Right forelimb (tissue), 1 donor: ENCODE results near the gene RASAL2.
"Not testable (repeated sequence)": the region's sequence is repeated elsewhere in the genome, so short reads cannot be mapped to it uniquely, and the experiment has no call there.

Experiments
- DNase-seq: peaks from one replicate; pipeline ENCODE4 v3.0.0-alpha.2; 2018

Gene RASAL2

DNA sequence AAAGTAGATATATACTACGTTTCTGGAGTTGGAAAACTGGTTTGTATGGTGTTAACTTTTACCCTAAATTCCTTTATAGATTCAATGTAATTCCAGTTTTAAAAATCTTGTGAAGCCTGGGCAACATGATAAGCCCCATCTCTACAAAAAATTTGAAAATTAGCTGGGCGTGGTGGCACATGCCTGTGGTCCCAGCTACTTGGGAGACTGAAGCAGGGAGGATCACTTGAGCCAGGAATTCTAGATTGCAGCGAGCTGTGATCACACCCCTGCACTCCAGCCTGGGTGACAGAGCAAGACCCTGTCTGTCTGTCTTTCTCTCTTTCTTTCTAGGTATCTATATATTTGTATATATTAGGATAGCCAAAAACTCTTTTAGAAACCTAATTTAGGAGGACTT, 260.9 kb downstream of the RASAL2 start:
- no peak for DNase-seq

DNA sequence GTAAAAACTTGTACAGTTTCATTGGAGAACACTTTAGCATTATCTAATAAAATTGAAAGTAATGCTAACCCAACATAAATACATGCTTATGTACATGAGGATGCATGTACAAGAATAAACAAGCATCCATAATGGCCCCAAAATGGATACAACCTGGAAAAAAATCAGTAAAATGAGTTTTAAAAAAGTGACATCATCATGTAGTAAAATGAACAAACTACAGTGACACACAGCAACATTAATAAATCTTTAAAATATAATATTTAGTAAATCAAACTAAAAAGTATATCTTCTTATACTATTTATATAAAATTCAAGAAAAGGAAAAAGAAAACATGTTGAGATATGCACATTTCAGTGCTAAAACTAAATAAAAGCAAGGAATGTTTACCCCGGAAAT, 262.4 kb downstream of the RASAL2 start:
- DNase-seq = no peak

DNA sequence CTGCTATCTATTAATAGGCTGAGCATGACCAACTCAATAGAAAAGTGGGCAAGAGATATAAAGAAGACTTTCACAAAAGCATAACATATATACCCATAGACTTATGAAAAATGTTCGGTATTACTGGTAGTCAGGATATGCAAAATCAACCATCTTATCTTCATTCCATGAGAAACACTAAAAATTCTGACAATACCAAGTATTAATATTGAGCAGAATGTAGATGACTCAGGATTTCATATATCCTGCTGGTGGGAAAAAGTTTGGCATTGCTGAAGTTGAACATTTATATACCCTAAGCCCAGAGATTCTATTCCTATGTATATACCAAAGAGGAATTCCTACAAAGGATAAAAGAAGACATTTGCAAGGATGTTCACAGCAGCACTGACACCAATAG, 264.6 kb downstream of the RASAL2 start:
- DNase-seq = no peak

DNA sequence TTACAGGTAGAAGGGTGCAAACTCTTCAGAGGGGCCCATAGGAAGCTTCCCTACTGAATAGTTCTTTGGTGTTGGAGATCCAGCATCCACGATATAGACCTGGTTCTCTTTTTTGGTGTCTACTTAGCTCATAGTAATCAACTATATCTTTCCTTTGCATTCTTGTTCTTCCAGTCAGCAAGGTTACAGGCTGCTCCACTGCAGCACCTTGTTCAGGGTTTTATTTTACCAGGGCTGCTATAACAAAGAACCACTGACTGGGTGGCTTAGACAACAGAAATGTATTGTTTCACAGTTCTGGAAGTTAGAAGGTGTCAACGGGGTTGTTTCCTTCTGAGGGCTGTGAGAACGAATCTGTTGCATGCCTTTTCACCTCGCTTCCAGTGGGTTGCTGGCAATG, 266.5 kb downstream of the RASAL2 start:
- DNase-seq = no peak

DNA sequence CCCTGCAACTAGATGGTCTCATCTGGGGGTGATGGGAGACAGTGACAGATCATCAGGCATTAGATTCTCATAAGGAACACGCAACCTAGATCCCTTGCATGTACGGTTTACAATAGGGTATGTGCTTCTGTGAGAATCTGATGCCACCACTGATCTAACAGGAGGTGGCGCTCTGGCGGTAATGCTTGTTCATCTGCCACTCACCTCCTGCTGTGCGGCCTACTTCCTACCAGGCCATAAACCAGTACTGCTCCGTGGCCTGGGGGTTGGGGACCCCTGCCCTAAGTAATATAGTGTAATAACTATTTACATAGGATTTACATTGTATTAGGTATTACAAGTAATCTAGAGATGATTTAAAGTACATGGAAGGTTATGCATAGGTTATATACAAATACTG, 267.9 kb downstream of the RASAL2 start:
- no peak for DNase-seq

DNA sequence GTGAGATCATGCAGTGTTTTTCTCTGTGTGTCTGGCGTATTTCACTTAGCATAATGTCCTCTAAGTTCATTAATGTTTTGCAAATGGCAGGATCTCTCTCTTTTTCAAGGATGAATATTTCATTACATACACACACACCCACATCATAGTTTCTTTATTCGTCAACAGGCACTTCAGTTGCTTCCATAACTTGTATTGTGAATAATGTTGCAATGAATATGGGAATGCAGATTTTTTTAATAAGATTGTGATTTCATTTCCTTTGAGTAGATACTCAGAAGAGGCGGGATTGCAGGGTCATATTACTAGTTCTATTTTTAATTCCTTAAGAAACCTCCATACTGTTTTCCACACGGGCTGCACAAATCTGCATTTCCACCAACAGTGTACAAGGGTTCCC, 268.8 kb downstream of the RASAL2 start:
- DNase-seq = no peak

DNA sequence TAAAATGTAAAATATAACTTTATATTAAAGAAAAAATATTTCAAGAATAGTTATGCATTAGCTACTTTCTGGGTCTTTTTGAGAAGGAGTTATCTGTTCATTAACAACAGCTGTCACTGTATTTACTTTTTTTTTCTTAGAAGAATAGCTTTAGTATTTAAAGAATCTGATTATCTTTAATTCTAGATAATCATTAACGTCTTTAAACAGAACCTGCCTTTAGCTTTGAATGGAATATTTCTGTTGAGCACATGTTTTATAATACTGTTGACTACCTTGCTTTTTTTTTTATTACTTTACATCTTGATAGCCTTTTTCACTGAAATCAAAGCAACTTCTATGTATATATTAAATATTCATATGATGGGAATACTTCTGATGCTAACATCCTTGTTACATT, 270.9 kb downstream of the RASAL2 start:
- DNase-seq = no peak

DNA sequence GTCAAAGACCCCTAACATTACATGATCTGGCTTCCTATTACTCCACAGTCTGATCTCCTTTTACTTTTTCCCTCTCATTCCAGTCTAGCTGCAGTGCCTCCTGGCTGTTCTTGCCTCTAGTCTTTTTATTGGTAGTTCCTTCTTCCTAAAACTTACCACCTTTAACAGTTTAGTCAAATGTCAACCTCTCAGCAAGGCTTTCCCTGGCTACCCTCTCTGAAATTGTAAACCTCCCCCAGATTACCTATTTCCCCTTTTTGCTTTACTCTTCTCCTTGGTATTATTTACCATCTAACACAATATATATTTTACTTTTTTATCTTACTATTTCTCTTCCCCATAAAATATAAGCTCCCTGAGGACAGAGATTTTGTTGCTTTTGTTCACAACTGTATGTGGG, 273.2 kb downstream of the RASAL2 start:
- DNase-seq = no peak

DNA sequence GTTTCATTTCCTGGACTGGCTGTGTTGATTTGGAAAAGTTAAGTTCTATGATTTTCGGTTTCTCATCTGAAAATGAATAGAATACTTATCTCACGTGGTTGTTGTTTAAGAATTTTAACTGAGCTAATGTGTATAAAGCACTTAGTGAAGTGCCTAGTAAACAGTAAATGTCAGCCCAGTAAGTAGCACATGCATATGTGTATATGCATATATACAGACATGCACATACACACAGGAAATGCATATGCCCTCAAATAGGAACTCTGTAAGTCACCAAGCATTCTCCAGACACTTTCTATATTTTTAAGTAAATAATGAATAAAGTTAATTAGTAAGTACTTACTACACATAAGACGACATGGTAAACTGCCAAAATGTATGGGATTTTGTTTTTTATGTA, 274.3 kb downstream of the RASAL2 start:
- no peak for DNase-seq

DNA sequence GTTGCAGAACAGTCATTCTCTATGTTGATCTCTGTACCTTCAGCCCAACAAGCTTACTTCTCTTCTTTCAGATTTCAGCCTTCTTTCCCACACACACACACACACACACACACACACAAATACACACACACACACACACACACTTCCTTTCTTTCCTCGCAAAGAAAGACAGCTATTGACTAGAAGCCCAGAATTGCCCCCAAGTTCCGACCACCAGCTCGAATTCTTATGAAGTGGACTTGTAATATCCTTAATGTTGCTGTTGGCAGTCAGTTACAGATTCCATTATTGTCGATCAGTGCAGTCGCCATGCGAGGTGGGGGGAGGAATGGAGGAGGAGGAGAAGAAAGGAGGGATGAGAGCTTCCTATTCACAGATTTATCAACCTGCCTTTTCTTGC, 277.3 kb downstream of the RASAL2 start:
- DNase-seq = peak; percentile 69

DNA sequence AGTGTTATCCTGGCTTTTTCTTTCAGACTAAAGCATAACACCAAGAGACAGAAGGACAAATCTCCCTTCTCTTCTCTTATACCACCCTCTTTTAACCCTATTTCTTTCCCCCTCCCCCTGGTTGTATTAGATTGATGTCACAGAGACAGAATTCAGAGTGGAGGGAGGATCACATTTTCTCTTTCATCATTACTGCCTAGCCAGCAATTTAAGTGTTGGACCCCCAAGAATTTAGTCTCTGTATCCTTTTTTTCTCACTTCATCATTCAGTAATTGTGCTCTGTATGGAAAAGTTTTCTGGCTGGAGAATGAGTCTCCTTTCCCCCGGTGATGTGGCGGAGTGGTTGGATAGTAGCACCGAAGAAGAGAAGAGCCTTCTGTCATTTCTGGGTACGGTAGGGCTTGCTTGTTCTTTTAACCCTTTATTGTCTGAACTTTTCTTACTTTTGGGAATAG, 278.1 kb downstream of the RASAL2 start:
- peak; percentile 48 for DNase-seq

DNA sequence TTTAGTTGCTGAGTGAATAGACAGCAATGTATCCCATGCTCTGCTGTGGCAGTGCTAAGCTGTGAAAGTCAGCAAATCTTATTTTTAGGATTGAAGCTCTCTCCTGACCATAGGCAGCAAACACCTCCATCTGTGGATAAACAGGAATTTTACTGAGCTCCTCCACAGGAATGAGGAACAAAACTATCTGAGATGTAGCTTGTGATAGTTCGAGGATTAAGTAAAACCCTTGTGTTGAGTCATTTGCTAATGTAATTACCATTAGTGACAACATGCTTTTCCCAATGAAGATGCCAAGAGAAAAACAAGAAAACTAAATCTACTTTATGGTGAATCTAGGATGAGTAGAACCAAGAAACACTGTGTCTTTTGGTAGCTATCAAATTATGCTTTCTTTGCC, 280.1 kb downstream of the RASAL2 start:
- DNase-seq = no peak

DNA sequence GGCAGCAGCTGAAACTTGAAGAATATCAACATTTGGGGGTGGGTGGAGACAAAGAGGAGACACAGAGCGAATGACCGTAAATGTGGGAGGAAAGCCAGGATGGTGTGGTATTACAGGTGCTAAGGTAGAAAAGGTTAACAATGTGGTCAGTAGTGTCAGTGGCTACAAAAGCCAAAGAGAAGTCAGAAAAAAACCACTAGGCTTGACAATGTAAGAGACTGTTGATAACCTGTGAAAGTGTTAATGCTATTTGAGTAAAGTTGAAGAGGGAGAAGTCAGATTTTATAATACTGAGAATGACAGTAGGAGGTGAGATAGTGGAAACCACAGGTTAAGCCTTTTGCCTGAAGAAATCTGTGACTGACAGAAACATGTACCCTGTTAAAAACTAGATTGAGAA, 282.1 kb downstream of the RASAL2 start:
- no peak for DNase-seq

DNA sequence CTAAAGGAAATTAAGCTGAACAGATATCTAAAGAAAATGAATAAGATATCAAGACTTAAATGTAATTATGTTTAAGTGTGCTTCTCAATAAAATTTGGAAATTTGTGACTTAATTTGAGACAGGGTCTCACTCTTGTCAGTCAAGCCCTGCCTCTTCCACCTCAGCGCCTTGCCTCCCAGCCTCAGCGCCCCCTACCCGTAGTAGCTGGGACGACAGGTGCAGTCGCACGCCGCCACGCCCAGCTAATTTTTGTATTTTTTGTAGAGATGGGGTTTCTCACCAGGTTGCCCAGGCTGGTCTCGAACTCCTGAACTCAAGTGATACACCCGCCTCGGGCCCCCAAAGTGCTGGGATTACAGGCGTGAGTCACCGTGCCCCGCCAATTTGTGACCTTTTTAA, 285.9 kb downstream of the RASAL2 start:
- no peak for DNase-seq

DNA sequence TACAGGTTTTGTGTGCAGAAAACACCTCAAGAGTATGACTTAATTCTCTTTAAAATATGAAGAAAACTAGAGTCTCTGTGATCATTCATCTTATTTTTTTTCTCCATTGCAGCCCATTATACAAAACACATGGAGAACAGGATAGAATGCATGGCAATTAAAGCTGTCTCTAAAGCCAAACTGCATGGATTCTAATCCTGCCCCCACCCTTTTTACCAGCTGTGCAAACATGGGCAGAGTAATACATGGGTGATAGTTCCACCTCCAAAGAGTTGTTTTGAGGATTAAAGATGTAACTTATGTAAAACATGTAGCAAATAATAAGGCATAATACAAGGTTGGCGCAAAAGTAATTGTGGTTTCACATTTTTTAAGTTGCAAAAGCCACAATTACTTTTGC, 288.5 kb downstream of the RASAL2 start:
- DNase-seq = no peak

DNA sequence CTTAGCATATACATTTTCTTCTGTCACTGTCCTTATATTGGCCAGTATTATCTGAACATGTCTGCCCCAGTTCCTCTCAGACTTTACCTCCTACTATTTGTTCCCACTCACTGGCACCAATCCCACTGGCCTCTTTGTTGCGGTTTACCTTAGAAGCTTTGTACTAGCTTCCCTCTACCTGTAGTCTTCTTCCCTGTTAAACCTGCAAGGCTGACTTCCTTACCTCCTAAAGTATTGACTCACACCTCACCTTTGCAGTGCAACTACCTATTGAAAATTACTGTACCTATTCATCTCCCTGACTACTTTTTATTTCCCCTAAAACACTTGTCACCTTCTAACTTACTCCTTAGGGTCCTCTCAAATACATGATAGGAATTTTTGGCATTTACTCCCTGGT, 291.8 kb downstream of the RASAL2 start:
- no peak for DNase-seq

DNA sequence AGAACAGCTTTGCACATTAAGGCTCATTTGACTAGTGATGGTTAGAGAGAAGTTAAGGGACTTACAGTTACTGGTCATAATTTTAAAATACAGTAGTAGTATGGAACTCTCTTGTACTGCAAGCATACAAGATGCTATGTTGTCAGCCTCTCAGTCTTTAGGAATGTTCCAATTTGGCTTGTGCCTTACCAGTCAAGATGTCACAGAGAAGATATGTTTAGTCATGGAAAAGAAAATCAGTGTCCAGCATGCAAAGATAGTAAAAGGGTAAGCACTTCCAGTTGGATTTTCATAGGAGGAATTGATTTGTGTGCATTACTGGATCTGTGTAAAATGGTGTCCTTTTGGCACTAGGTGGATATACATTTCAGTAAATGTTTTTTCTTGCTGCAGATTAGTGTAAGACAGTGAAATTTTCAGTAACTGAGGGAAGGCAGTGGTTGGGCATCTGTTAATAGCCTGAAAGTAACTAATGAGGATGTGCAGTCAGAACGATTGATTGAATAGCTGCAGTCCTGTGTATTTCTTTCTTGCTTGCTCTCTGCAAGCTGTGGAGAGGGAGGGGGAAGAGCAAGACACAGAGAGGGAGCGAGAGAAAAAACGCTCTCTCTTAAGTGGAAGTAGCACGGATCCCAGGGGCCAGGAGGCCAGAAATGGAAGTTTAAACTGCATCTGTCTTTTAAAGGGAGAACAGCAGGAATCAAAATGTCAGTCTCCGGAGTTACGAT, 294.7 kb downstream of the RASAL2 start:
- DNase-seq = no peak

DNA sequence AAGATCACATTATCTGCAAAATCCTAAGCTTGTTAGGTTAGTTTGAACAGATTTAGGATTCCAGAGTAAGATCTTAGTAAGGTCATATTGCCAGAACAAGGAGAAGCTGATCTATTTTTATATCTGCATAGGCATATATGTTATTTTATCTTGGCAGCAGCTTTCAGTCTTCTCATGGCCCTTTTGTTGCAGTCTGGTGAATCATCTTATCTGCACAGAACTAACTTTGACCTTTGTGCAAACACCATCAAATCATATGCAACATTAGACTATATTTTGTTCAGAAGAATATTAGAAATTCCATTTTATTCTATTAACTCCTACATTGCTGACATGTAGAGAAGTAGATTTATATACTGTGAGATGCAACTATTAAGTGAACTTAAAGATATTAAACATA, 295.5 kb downstream of the RASAL2 start:
- DNase-seq = no peak

DNA sequence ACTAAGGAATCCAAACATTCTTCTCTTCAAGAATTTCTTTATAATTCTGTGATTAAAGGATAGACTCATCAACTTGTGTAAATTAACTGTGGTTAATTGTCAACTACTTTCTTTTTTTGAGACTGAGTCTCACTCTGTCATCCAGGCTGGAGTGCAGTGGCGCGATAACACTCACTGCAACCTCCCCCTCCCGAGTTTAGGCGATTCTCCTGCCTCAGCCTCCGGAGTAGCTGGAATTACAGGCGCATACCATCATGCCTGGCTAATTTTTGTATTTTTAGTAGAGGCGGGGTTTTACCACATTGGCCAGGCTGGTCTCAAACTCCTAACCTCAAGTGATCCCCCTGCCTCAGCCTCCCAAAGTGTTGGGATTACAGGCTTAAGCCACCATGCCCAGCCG, 296.4 kb downstream of the RASAL2 start:
- DNase-seq = not testable (repeated sequence)

DNA sequence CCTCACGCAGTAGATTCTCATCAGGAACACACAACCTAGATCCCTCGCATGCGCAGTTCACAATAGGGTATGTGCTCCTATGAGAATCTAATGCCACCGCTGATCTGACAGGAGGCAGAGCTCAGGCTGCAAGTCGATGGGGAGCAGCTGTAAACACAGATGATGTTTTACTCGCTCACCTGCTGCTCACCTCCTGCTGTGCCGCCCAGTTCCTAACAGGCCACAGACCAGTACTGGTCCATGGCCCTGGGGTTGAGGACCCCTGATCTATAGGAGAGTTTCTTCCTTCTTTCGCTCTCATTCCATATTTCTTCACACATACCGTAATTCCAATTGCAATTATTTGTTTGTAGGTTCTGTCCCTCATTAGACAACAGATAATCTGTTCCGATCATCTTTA, 299.5 kb downstream of the RASAL2 start:
- no peak for DNase-seq

DNA sequence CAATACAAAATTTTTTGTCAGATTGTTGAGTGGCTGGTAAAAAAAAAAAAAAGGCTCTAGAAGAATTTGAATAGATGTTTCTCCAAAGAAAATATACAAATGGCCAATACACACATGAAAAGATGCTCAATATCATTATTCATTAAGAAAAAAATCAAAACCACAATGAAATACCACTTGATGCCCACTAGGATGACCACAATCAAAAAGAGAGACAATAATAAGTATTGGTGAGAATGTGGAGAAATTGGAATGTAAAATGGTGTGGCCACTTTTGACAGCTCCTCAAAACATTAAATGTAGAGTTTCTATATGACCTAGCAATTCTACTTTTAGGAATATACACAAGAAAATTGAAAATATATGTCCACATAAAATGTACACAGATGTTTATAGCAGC, 302.9 kb downstream of the RASAL2 start:
- no peak for DNase-seq

DNA sequence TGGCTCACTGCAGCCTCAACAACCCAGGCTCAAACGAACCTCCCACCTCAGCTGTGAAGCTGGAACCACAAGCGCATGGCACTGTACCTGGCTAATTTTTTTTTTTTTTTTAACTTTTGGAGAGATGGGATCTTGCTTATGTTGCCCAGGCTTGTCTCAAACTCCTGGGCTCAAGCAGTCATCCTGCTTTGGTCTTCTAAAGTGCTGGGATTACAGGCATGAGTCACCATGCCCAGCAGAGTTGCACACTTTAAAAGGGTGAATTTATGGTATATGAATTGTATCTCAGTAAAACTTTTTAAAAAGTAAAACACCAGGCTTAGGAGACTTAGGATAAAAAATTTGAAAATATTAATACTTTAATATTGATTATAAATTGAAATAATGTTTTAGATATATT, 303.8 kb downstream of the RASAL2 start:
- no peak for DNase-seq

DNA sequence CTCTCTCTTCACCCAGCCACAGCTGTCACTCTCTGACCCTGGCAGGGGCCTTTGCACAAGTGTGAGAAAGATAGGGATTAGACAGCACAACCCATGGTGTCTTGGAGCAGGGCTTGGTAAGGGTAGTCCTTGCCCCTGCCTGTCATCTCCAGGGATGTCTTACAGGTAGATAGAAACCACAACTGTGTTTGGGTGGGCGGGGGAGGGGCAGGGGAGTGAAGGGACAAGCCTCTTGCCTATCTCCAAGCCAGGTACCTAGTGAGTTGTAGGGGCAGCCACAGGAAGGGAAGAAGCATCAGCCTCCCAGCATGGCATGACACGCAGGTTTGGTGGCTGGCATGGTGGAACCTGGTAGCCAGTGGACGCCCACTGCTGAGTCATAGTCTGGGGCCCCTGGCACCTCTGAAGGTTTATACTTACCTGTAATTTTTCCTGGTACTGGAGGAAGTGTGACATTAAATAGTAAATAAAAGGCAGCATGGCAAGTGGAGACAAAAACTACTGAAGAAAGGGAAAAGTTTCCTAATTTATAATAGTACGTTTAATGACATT, 305.3 kb downstream of the RASAL2 start:
- DNase-seq = no peak

DNA sequence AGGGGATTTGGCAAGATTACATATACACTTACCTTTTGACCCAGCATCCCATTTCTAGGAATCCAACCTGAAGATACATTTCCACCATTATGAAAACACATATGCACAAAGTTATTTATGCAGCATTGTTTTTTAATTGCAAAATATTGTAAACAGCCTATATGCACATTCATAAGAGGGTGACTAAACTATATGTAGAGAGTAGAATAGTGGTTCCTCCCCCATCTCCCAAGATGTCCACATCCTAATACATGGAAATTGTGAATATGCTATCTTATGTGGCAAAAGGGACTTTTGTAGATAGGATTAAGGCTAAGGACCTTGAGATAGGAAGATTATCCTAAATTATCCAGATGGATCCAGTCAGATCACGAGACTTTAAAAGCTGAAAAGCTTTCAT, 311.2 kb downstream of the RASAL2 start:
- no peak for DNase-seq

DNA sequence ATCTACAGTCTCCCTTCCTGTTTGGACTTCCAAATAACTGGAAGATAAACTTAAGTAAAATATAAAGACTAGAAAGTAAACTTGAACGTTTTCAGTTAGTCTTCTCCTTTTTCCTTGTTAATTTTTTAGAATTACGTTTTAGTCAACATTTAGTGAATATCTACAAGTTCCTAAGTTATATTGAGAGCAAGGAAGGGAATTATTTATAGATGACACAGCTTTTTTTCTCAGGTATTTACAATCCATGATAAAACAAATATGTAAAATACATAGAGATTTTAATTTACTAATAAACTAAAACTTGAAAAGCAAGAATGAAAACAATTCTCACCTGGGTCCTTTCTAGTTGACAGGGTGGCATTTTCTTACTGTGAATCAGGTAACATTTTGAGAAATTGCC, 313.3 kb downstream of the RASAL2 start:
- DNase-seq = no peak
